D341Med (cell line): ENCODE data around the gene ZNF586.
"Not testable (repeated sequence)": the region's sequence is repeated elsewhere in the genome, so short reads cannot be mapped to it uniquely, and the experiment has no call there.

Experiments
- DNase-seq: peaks from one replicate; pipeline ENCODE4 v3.0.0; 2012; ENCODE audit warnings: low spot score

ZNF586 gene

GRCh38 chr19:57769345-57770131, at the start of gene ZNF586:
Gene ZNF586 (plus strand): TSS chr19:57769676. CDS start chr19:57769843, 167 bp downstream.
- peak; percentile 95 for DNase-seq

- no peak for DNase-seq
Observed at GRCh38 chr19:57719901-57720519, 49.5 kb upstream of the ZNF586 start.

GRCh38 chr19:57720878-57721277, 48.6 kb upstream of the ZNF586 start:
- DNase-seq: no peak

GRCh38 chr19:57738320-57738719, 31.2 kb upstream of the ZNF586 start:
- DNase-seq: not testable (repeated sequence)

GRCh38 chr19:57738770-57739169, 30.7 kb upstream of the ZNF586 start:
- DNase-seq: not testable (repeated sequence)

- peak; percentile 87 for DNase-seq
Observed at GRCh38 chr19:57746580-57747471, 22.6 kb upstream of the ZNF586 start, which contains the start of gene ZNF776. Gene ZNF776 (plus strand): TSS chr19:57746815. CDS start chr19:57747059, 244 bp downstream.

- DNase-seq: no peak
Observed at GRCh38 chr19:57747472-57747807, 22.0 kb upstream of the ZNF586 start.

- DNase-seq: no peak
Observed at GRCh38 chr19:57748029-57748428, 21.4 kb upstream of the ZNF586 start.

- no peak for DNase-seq
Observed at GRCh38 chr19:57754091-57754673, 15.3 kb upstream of the ZNF586 start.

GRCh38 chr19:57755031-57755430, 14.4 kb upstream of the ZNF586 start:
- DNase-seq: no peak

GRCh38 chr19:57757941-57758340, 11.5 kb upstream of the ZNF586 start:
- no peak for DNase-seq

GRCh38 chr19:57759096-57759495, 10.4 kb upstream of the ZNF586 start:
- no peak for DNase-seq

- DNase-seq: no peak
Observed at GRCh38 chr19:57771417-57771816, 1.9 kb downstream of the ZNF586 start.

GRCh38 chr19:57773488-57773887, 4.0 kb downstream of the ZNF586 start:
- no peak for DNase-seq

- DNase-seq: no peak
Observed at GRCh38 chr19:57776764-57777296, 7.4 kb downstream of the ZNF586 start.

- no peak for DNase-seq
Observed at GRCh38 chr19:57778336-57778735, 8.9 kb downstream of the ZNF586 start.

- no peak for DNase-seq
Observed at GRCh38 chr19:57779220-57779845, 9.9 kb downstream of the ZNF586 start.

GRCh38 chr19:57786286-57786685, 16.8 kb downstream of the ZNF586 start:
- DNase-seq: peak; percentile 34

- DNase-seq: no peak
Observed at GRCh38 chr19:57786906-57787305, 17.4 kb downstream of the ZNF586 start.

GRCh38 chr19:57788114-57788692, 18.7 kb downstream of the ZNF586 start:
- DNase-seq: no peak

- DNase-seq: no peak
Observed at GRCh38 chr19:57789288-57789687, 19.8 kb downstream of the ZNF586 start.
